A549 (cell line): ENCODE data around the gene SCUBE1. TPM values are rescaled to one million over a fixed set of nuclear protein-coding genes. Genes with fewer than 3 reads are reported as not detected.

Source experiments
- ATAC-seq, 2 experiments: fragments of 200-7000 bp in 1 of 2; fragments of >200 bp in 1 of 2; cut with Nextera tagmentation in 1 of 2; cut with Tn5 transposase in 1 of 2; 3 replicates each; pipeline versions ENCODE4 v1.8.0 to v1.9.1; 2018 to 2020; ENCODE audit warnings: mild to moderate bottlenecking in 1 of 2, moderate library complexity in 1 of 2
- CTCF ChIA-PET: fragments of 300-600 bp; sonication (Branson Sonifier 250); formaldehyde crosslinking; extraction: SDS; loops from one replicate; lab custom pipeline; 2021; ENCODE audit warnings: antibody characterized with exemption, inconsistent platforms; lab: Yijun Ruan, JAX
- POLR2A ChIA-PET: fragments of 350-600 bp; formaldehyde crosslinking; extraction: SDS; loops from one replicate; lab custom pipeline; 2021; ENCODE audit warnings: antibody characterized with exemption, inconsistent platforms; lab: Yijun Ruan, JAX
- DNase-seq, 2 experiments: peaks; one replicate each; pipeline versions ENCODE4 v3.0.0 to v3.0.0-alpha.2; 2011 to 2016; ENCODE audit warnings: low read depth in 1 of 2, low spot score in 1 of 2
- FAIRE-seq: peaks from 2 replicates; lab custom pipeline; 2011; peaks lifted over from hg19 to GRCh38; lab: Jason Lieb, UNC
- H3K27ac ChIP-seq, 2 experiments: fragments of >200 bp; sonication (Bioruptor Twin); formaldehyde crosslinking; 3 replicates each; pipeline ENCODE4 v1.5.1; 2016 to 2017
- H3K4me1 ChIP-seq: fragments of >200 bp; sonication (Bioruptor Twin); formaldehyde crosslinking; 3 replicates; pipeline ENCODE4 v1.6.1; 2016
- H3K4me2 ChIP-seq: fragments of >200 bp; sonication (Bioruptor Twin); formaldehyde crosslinking; 3 replicates; pipeline ENCODE4 v1.6.1; 2016
- H3K4me3 ChIP-seq: fragments of >200 bp; sonication (Bioruptor Twin); formaldehyde crosslinking; 3 replicates; pipeline ENCODE4 v1.5.1; 2016
- H3K9me3 ChIP-seq: fragments of >200 bp; sonication (Bioruptor Twin); formaldehyde crosslinking; 3 replicates; pipeline ENCODE4 v1.6.1; 2016
- CBX2 ChIP-seq: fragments of 200-600 bp; sonication (generic); IDR thresholded peaks from 2 replicates; pipeline ENCODE4 v1.6.1; 2016; ENCODE audit warnings: low read depth, mild to moderate bottlenecking, borderline replicate concordance
- CBX8 ChIP-seq: fragments of 200-600 bp; sonication (generic); IDR thresholded peaks from 2 replicates; pipeline ENCODE4 v1.6.1; 2016
- EP300 ChIP-seq, 2 experiments: fragments of >200 bp; sonication (Bioruptor Twin); formaldehyde crosslinking; IDR thresholded peaks; 2 replicates in 1 of 2; 3 replicates in 1 of 2; pipeline ENCODE4 v1.6.1; 2016 to 2017
- ESRRA ChIP-seq: fragments of 150-350 bp; IDR thresholded peaks from 2 replicates; pipeline ENCODE4 v1.6.1; 2014; ENCODE audit warnings: mild to moderate bottlenecking, low read length, borderline replicate concordance
- FOSL2 ChIP-seq, 2 experiments: fragments of 450-650 bp in 1 of 2; fragments of >200 bp in 1 of 2; sonication (Bioruptor Twin) in 1 of 2; formaldehyde crosslinking; IDR thresholded peaks; 2 replicates each; pipeline versions ENCODE4 v1.5.0 to v1.6.1; 2016 to 2020; ENCODE audit warnings: mild to moderate bottlenecking in 1 of 2, moderate library complexity in 1 of 2
- HEYL ChIP-seq: fragments of 250-450 bp; sonication (Bioruptor Pico); IDR thresholded peaks from 2 replicates; pipeline ENCODE4 v1.8.0; 2021; ENCODE audit warnings: mild to moderate bottlenecking, moderate library complexity
- JUN ChIP-seq, 2 experiments: fragments of >200 bp; sonication (Bioruptor Twin); formaldehyde crosslinking; IDR thresholded peaks; 2 replicates in 1 of 2; 3 replicates in 1 of 2; pipeline ENCODE4 v1.6.1; 2016 to 2017
- KDM5A ChIP-seq: fragments of 200-600 bp; sonication (generic); IDR thresholded peaks from 2 replicates; pipeline ENCODE4 v1.6.1; 2016; ENCODE audit warnings: antibody characterized with exemption, mild to moderate bottlenecking
- MAZ ChIP-seq: fragments of 150-350 bp; IDR thresholded peaks from 2 replicates; pipeline ENCODE4 v1.6.1; 2014; ENCODE audit warnings: antibody characterized with exemption, low read depth, low read length, borderline replicate concordance
- NPAS2 ChIP-seq: fragments of 250-450 bp; sonication (Bioruptor Pico); IDR thresholded peaks from 2 replicates; pipeline ENCODE4 v1.8.0; 2022; ENCODE audit warnings: mild to moderate bottlenecking, moderate library complexity, borderline replicate concordance
- POLR2A ChIP-seq: IDR thresholded peaks from 2 replicates; pipeline ENCODE4 v1.6.1; 2012; ENCODE audit warnings: mild to moderate bottlenecking, low read length
- REST ChIP-seq: fragments of 200-600 bp; sonication (generic); IDR thresholded peaks from 2 replicates; pipeline ENCODE4 v1.6.1; 2016; ENCODE audit warnings: antibody characterized with exemption, mild to moderate bottlenecking, moderate library complexity
- RNF2 ChIP-seq: fragments of 200-600 bp; sonication (generic); IDR thresholded peaks from 2 replicates; pipeline ENCODE4 v1.6.1; 2016; ENCODE audit warnings: low read depth, mild to moderate bottlenecking, antibody characterized with exemption, moderate library complexity, borderline replicate concordance
- SMC3 ChIP-seq: fragments of >200 bp; sonication (Bioruptor Twin); formaldehyde crosslinking; IDR thresholded peaks from 3 replicates; pipeline ENCODE4 v1.6.1; 2018; ENCODE audit warnings: inconsistent platforms
- TFCP2L1 ChIP-seq: fragments of 250-450 bp; sonication (Bioruptor Pico); IDR thresholded peaks from 2 replicates; pipeline ENCODE4 v1.5.0; 2021; ENCODE audit warnings: mild to moderate bottlenecking
- TP53 ChIP-seq: fragments of 250-450 bp; sonication (Bioruptor Pico); IDR thresholded peaks from 2 replicates; pipeline ENCODE4 v1.5.0; 2021; ENCODE audit warnings: mild to moderate bottlenecking, moderate library complexity
- ZNF302 ChIP-seq: fragments of 250-450 bp; sonication (Bioruptor Pico); IDR thresholded peaks from 2 replicates; pipeline ENCODE4 v1.9.0; 2021; ENCODE audit warnings: inconsistent platforms, mild to moderate bottlenecking, moderate library complexity
- ZSCAN20 ChIP-seq: fragments of 250-450 bp; sonication (Bioruptor Pico); IDR thresholded peaks from 2 replicates; pipeline ENCODE4 v1.8.0; 2022; ENCODE audit warnings: mild to moderate bottlenecking, moderate library complexity
- WGBS: methylation state at CpG from one replicate; pipeline ENCODE4 v1.1.6; 2017; ENCODE audit errors: missing lambda C conversion rate; 5-methylcytosine and 5-hydroxymethylcytosine counted together
- polyA plus RNA-seq, 4 experiments: library from polyadenylated mRNA; depleted of rRNA in 3 of 4; stranded (reverse); fragments of >200 nt; fragmentation: RNase III in 1 of 4; extraction: RNeasy Plus Mini Kit Qiagen cat#74134 plus additional on column Dnase treatment in 1 of 4; gene quantifications; 2 replicates in 3 of 4; 3 replicates in 1 of 4; pipeline ENCODE4 v1.2.3, GENCODE V29; 2011 to 2017
- TF ChIP-seq, protein P1 (sequence below): fragments of 250-450 bp; sonication (Bioruptor Pico); IDR thresholded peaks from 2 replicates; pipeline ENCODE4 v1.5.0; 2021; ENCODE audit warnings: mild to moderate bottlenecking, moderate library complexity, borderline replicate concordance
- TF ChIP-seq, protein P2 (sequence below): fragments of 150-350 bp; IDR thresholded peaks from 2 replicates; pipeline ENCODE4 v1.6.1; 2014; ENCODE audit warnings: low read depth, mild to moderate bottlenecking, low read length
- TF ChIP-seq, protein P3 (sequence below): IDR thresholded peaks from 2 replicates; pipeline ENCODE4 v1.6.1; 2012

Gene SCUBE1
- polyA plus RNA-seq, 2 of the 4 experiments (the other 2 are of a cell fraction) = 0.01 to 0.12 TPM

DNA sequence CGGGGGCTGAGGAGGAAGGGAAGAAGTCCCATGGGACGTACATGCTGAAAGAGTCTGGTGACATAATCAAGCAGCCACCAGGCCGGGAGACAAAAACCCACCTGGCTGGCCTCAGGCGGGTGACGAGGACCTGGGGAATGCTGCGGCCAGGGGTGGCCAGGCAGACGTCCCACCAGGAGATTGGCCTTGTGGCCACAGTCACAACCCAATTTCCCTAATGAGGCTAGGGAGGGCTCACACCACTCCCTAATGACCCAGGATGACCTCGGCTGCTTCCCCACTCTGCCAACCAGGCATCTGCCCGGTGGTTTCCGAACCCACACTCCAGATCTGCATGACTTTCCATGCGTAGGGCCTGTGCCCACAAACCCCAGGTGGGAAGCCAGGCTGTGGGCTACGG, 66.9 kb downstream of the SCUBE1 start:
- CTCF ChIA-PET = interaction anchor here (5.6 to 8.6 kb wide), 2 partner anchors 70 to 110 kb away, joined by 84 to 134 read pairs; no protein-coding TSS in a partner anchor

GRCh38 chr22:43275545-43276317, 67.4 kb downstream of the SCUBE1 start:
- no peak overlapping the region for H3K4me2 ChIP-seq
- no peak overlapping the region for H3K4me3 ChIP-seq
- H3K27ac ChIP-seq = no peak overlapping the region
- DNase-seq (no peak), FAIRE-seq (no peak), ATAC-seq (no peak)
- no peaks in the 10 kb centered on the region for H3K9me3 ChIP-seq
- TF ChIP-seq, protein P1, sequence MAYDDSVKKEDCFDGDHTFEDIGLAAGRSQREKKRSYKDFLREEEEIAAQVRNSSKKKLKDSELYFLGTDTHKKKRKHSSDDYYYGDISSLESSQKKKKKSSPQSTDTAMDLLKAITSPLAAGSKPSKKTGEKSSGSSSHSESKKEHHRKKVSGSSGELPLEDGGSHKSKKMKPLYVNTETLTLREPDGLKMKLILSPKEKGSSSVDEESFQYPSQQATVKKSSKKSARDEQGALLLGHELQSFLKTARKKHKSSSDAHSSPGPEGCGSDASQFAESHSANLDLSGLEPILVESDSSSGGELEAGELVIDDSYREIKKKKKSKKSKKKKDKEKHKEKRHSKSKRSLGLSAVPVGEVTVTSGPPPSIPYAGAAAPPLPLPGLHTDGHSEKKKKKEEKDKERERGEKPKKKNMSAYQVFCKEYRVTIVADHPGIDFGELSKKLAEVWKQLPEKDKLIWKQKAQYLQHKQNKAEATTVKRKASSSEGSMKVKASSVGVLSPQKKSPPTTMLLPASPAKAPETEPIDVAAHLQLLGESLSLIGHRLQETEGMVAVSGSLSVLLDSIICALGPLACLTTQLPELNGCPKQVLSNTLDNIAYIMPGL (CRISPR knock-in tag) = no peak
- TF ChIP-seq ZNF302 (CRISPR knock-in tag) = no peak
- TF ChIP-seq FOSL2 (IDR thresholded peaks at IDR 0.05) = no peak
- TF ChIP-seq FOSL2 (CRISPR knock-in tag; IDR thresholded peaks at IDR 0.05) = no peak
- no peak for TF ChIP-seq POLR2A
- TF ChIP-seq RNF2 = no peak
- no peak for TF ChIP-seq REST
- TF ChIP-seq NPAS2 (CRISPR knock-in tag) = no peak
- TF ChIP-seq SMC3 = no peak
- no peak for TF ChIP-seq CBX8
- TF ChIP-seq, protein P2, sequence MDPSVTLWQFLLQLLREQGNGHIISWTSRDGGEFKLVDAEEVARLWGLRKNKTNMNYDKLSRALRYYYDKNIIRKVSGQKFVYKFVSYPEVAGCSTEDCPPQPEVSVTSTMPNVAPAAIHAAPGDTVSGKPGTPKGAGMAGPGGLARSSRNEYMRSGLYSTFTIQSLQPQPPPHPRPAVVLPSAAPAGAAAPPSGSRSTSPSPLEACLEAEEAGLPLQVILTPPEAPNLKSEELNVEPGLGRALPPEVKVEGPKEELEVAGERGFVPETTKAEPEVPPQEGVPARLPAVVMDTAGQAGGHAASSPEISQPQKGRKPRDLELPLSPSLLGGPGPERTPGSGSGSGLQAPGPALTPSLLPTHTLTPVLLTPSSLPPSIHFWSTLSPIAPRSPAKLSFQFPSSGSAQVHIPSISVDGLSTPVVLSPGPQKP = no peak
- TF ChIP-seq TFCP2L1 (CRISPR knock-in tag) = no peak
- TF ChIP-seq, protein P3, sequence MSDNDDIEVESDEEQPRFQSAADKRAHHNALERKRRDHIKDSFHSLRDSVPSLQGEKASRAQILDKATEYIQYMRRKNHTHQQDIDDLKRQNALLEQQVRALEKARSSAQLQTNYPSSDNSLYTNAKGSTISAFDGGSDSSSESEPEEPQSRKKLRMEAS = no peak
- TF ChIP-seq TP53 (CRISPR knock-in tag) = no peak
- TF ChIP-seq JUN (IDR thresholded peaks at IDR 0.05) = no peak
- TF ChIP-seq ZSCAN20 (CRISPR knock-in tag) = no peak
- H3K4me1 ChIP-seq = no peaks in the 10 kb centered on the region
- POLR2A ChIA-PET = no interaction called here
- 62% methylated on average over 19 of the region's 19 CpGs for WGBS
- CTCF ChIA-PET = interaction anchor here (2.5 to 8.6 kb wide), 4 partner anchors 9 to 111 kb away, joined by 12 to 134 read pairs (median 52); no protein-coding TSS in a partner anchor

More for the DNA sequence above, 66.9 kb downstream of the SCUBE1 start:
- 82% methylated on average over 12 of the region's 12 CpGs for WGBS
- H3K4me1 ChIP-seq = no peaks in the 10 kb centered on the region
- ATAC-seq = no peak
- no peak overlapping the region for H3K4me2 ChIP-seq
- DNase-seq = no peak
- no peaks in the 10 kb centered on the region for H3K9me3 ChIP-seq
- no peak overlapping the region for H3K4me3 ChIP-seq
- H3K27ac ChIP-seq = no peak overlapping the region
- FAIRE-seq = no peak
- TF ChIP-seq CBX2 (no peak), MAZ (no peak), HEYL (CRISPR knock-in tag) (no peak), EP300 (IDR thresholded peaks at IDR 0.05) (no peak), KDM5A (no peak), ESRRA (no peak)
- TF ChIP-seq, protein P1 (CRISPR knock-in tag) = no peak
- POLR2A ChIA-PET = no interaction called here
